Measurements from ENCODE around the gene MAP4K2.

DNA sequence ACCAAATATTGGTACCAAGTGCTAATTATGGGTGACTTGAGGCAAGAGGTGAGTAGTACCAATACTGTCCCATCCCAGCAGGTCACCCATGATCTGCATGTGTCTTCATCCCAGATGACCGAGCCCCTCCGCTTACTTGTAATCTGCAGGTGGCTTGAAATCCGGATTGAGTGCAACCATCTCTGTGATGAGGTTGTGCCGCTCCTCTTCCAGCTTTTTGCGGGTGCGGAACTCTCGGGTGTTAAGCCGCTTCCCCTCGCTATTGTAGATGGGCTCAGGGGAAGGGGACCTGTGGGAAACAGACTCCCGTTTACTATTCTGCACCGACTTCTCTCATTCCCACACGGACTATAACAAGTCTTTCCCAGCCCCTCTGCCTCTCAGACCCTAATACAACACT lies 32.9 kb downstream of the MAP4K2 start:
- TF ChIP-seq RCOR1 (IDR thresholded peaks at IDR 0.05; ENCODE audit: insufficient replicate concordance, low read length) (no peak), RFX5 (IDR thresholded peaks at IDR 0.05; ENCODE audit: low read depth, low read length) (no peak), BHLHE40 (IDR thresholded peaks at IDR 0.05; ENCODE audit: low read depth, low read length) (no peak), MXI1 (IDR thresholded peaks at IDR 0.05; ENCODE audit: borderline replicate concordance, low read depth, low read length) (no peak), MAZ (IDR thresholded peaks at IDR 0.05; ENCODE audit: borderline replicate concordance, low read depth, low read length) (no peak), CHD1 (IDR thresholded peaks at IDR 0.05; ENCODE audit: low read depth, low read length) (no peak), SMC3 (IDR thresholded peaks at IDR 0.05; ENCODE audit: low read depth, low read length) (no peak), POLR2A (IDR thresholded peaks at IDR 0.05; ENCODE audit: low read depth, low read length) (no peak)
- TF ChIP-seq, protein P1, sequence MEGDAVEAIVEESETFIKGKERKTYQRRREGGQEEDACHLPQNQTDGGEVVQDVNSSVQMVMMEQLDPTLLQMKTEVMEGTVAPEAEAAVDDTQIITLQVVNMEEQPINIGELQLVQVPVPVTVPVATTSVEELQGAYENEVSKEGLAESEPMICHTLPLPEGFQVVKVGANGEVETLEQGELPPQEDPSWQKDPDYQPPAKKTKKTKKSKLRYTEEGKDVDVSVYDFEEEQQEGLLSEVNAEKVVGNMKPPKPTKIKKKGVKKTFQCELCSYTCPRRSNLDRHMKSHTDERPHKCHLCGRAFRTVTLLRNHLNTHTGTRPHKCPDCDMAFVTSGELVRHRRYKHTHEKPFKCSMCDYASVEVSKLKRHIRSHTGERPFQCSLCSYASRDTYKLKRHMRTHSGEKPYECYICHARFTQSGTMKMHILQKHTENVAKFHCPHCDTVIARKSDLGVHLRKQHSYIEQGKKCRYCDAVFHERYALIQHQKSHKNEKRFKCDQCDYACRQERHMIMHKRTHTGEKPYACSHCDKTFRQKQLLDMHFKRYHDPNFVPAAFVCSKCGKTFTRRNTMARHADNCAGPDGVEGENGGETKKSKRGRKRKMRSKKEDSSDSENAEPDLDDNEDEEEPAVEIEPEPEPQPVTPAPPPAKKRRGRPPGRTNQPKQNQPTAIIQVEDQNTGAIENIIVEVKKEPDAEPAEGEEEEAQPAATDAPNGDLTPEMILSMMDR (conservative IDR thresholded peaks at IDR 0.05; ENCODE audit: low read depth, low read length) = no peak
- TF ChIP-seq, protein P2, sequence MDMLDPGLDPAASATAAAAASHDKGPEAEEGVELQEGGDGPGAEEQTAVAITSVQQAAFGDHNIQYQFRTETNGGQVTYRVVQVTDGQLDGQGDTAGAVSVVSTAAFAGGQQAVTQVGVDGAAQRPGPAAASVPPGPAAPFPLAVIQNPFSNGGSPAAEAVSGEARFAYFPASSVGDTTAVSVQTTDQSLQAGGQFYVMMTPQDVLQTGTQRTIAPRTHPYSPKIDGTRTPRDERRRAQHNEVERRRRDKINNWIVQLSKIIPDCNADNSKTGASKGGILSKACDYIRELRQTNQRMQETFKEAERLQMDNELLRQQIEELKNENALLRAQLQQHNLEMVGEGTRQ (IDR thresholded peaks at IDR 0.05; ENCODE audit: low read depth, low read length) = no peak

Data from IMR-90 (cell line).